Measurements from ENCODE around the gene TRMT112. TPM values are rescaled to one million over a fixed set of nuclear protein-coding genes. Genes with fewer than 3 reads are reported as not detected.

Gene TRMT112
- total RNA-seq, 3 donors from 2014 or later (not counting 1 experiment from before 2014, with no cell fraction given) = 98.4 to 106 (median 105) TPM

GRCh38 chr11:64339754-64340408 is 22.5 kb upstream of the TRMT112 start, which contains the start of gene CCDC88B:
Gene CCDC88B, plus strand, starts transcription at chr11:64340204. Its CDS starts 63 bp downstream, at chr11:64340267.
- Histone ChIP-seq H3K27ac (ENCODE audit: low read length) (peak within 1 kb of the TSS; percentile 98), H3K4me3 (ENCODE audit: low read length) (peak within 1 kb of the TSS; percentile 89), H3K36me3 (ENCODE audit: control insufficient read depth, insufficient read depth, low read length) (peaks cover 39% of the 10 kb centered on the region), H3K4me1 (ENCODE audit: control insufficient read depth, insufficient read depth, low read length) (peaks cover 55% of the 10 kb centered on the region), H3K9me3 (ENCODE audit: control insufficient read depth, insufficient read depth, low read length) (no peaks in the 10 kb centered on the region), H3K27me3 (ENCODE audit: control insufficient read depth, insufficient read depth, low read length) (no peaks in the 10 kb centered on the region)
- no peak for TF ChIP-seq CTCF (IDR thresholded peaks at IDR 0.05)
- WGBS (ENCODE audit: insufficient coverage) = 2% methylated on average over 16 of the region's 16 CpGs
- no peaks in the 10 kb centered on the region for H3K36me3 Mint-ChIP-seq
- H3K9me3 Mint-ChIP-seq = no peaks in the 10 kb centered on the region
- peak; percentile 83 to 95 (median 87) for ATAC-seq
- H3K4me1 Mint-ChIP-seq = peaks cover 24 to 57% of the 10 kb centered on the region in 2 donors
- peak; percentile 85 to 94 for DNase-seq
- intact Hi-C loops (cut with micrococcal nuclease) = loop anchor here (1.0 to 5.0 kb wide), 4 partner anchors 23 to 133 kb away; partner anchors contain the start of genes ESRRA, FERMT3 and TRMT112
- H3K27me3 Mint-ChIP-seq (ENCODE audit: low read depth in 2 of 2) = no peaks in the 10 kb centered on the region
- H3K4me3 Mint-ChIP-seq = peak within 1 kb of the TSS; percentile 95
- peak within 1 kb of the TSS; percentile 96 to 98 for H3K27ac Mint-ChIP-seq

DNA sequence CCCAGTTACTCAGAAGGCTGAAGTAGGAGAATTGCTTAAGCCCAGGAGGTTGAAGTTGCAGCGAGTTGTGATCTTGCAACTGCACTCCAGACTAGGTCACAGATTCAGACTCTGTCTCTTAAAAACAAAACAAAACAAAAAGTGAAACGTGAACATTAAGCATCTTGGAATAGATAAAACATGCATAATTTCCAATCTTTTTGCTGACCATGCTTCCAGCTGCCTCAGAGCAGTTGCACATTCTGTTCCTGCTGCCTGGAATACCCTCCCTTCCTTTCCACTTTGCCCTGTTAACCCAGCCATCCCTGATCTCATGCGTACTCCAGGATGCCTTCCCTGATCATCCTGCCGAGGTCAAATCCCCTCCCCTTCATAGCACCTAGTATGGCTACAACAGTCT is 21.9 kb upstream of the TRMT112 start:
- intact Hi-C loops (cut with micrococcal nuclease) = no loop called here
- Histone ChIP-seq H3K27me3 (ENCODE audit: control insufficient read depth, insufficient read depth, low read length) (no peaks in the 10 kb centered on the region), H3K4me3 (ENCODE audit: low read length) (peak overlapping the region; percentile 89), H3K36me3 (ENCODE audit: control insufficient read depth, insufficient read depth, low read length) (peaks cover 36% of the 10 kb centered on the region), H3K9me3 (ENCODE audit: control insufficient read depth, insufficient read depth, low read length) (no peaks in the 10 kb centered on the region), H3K4me1 (ENCODE audit: control insufficient read depth, insufficient read depth, low read length) (peaks cover 59% of the 10 kb centered on the region), H3K27ac (ENCODE audit: low read length) (peak overlapping the region; percentile 98)
- H3K4me3 Mint-ChIP-seq = peak overlapping the region; percentile 95
- peak in 1 of 2 donors; percentile 35 for DNase-seq
- WGBS (ENCODE audit: insufficient coverage) = 31% methylated on average over 2 of the region's 4 CpGs
- H3K36me3 Mint-ChIP-seq = no peaks in the 10 kb centered on the region
- peak overlapping the region; percentile 96 to 98 for H3K27ac Mint-ChIP-seq
- no peaks in the 10 kb centered on the region for H3K27me3 Mint-ChIP-seq (ENCODE audit: low read depth in 2 of 2)
- H3K9me3 Mint-ChIP-seq = no peaks in the 10 kb centered on the region
- no peak for ATAC-seq
- H3K4me1 Mint-ChIP-seq = peaks cover 24 to 55% of the 10 kb centered on the region in 2 donors
- no peak for TF ChIP-seq CTCF (IDR thresholded peaks at IDR 0.05)

DNA sequence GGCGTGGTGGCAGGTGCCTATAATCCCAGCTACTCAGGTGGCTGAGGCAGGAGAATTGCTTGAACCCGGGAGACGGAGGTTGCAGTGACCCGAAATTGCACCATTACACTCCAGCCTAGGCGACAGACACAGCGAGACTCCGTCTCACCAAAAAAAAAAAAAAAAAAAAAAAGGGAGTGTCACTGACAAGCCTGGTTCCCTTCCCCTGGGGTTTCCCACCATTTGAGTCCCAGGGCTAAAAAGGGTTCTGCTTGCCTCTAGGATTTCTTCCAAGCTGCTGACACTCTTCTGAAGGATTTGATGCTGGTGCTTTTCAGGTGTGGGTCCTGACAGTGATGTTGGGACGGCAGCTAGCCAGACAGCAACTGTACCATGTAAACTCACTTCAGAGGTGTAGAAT is 21.4 kb upstream of the TRMT112 start:
- no peak for TF ChIP-seq CTCF (IDR thresholded peaks at IDR 0.05)
- H3K36me3 ChIP-seq (ENCODE audit: control insufficient read depth, insufficient read depth, low read length) = peaks cover 30% of the 10 kb centered on the region
- Mint-ChIP-seq H3K27ac (peak overlapping the region; percentile 96 to 98), H3K27me3 (ENCODE audit: low read depth in 2 of 2) (no peaks in the 10 kb centered on the region), H3K4me1 (peaks cover 24 to 53% of the 10 kb centered on the region in 2 donors), H3K36me3 (no peaks in the 10 kb centered on the region), H3K4me3 (peak overlapping the region; percentile 95), H3K9me3 (no peaks in the 10 kb centered on the region)
- DNase-seq = no peak
- no peak for ATAC-seq
- H3K4me3 ChIP-seq (ENCODE audit: low read length) = no peak overlapping the region
- no peaks in the 10 kb centered on the region for H3K9me3 ChIP-seq (ENCODE audit: control insufficient read depth, insufficient read depth, low read length)
- H3K27ac ChIP-seq (ENCODE audit: low read length) = peak overlapping the region; percentile 98
- peaks cover 54% of the 10 kb centered on the region for H3K4me1 ChIP-seq (ENCODE audit: control insufficient read depth, insufficient read depth, low read length)
- 89% methylated on average over 8 of the region's 8 CpGs for WGBS (ENCODE audit: insufficient coverage)
- H3K27me3 ChIP-seq (ENCODE audit: control insufficient read depth, insufficient read depth, low read length) = no peaks in the 10 kb centered on the region
- intact Hi-C loops (cut with micrococcal nuclease) = no loop called here
